Fibroblast of the aortic adventitia (primary cell): Measurements from ENCODE around the gene CLEC16A. TPM values are rescaled to one million over a fixed set of nuclear protein-coding genes. Genes with fewer than 3 reads are reported as not detected.

ENCODE experiments used
- DNase-seq: peaks from one replicate; pipeline ENCODE4 v3.0.0-alpha.2; 2010; ENCODE audit warnings: low read depth
- H3K4me3 ChIP-seq: 2 replicates; pipeline ENCODE4 v1.5.1; 2011; ENCODE audit warnings: low read depth, mild to moderate bottlenecking, control low read depth, low read length, moderate library complexity
- CTCF ChIP-seq: IDR thresholded peaks from 2 replicates; pipeline ENCODE4 v1.5.1; 2011; ENCODE audit warnings: mild to moderate bottlenecking, low read length, control low read depth, inconsistent platforms; ENCODE audit not compliant: insufficient read depth
- total RNA-seq: library from RNA; depleted of rRNA; stranded (reverse); fragments of >200 nt; gene quantifications from 2 replicates; pipeline ENCODE4 v1.2.3, GENCODE V29; 2012; ENCODE audit warnings: low replicate concordance

The CLEC16A gene
- total RNA-seq, 1 donor = 16.3 TPM

- DNase-seq = peak; percentile 36
Measured at GRCh38 chr16:11020792-11021551, 76.6 kb downstream of the CLEC16A start.

GRCh38 chr16:11022002-11022401 is 77.6 kb downstream of the CLEC16A start:
- no peak for TF ChIP-seq CTCF
- H3K4me3 ChIP-seq = no peak overlapping the region
- DNase-seq = no peak

More at GRCh38 chr16:11020792-11021551, 76.6 kb downstream of the CLEC16A start:
- no peak overlapping the region for H3K4me3 ChIP-seq
- TF ChIP-seq CTCF = no peak

- no peak overlapping the region for H3K4me3 ChIP-seq
- DNase-seq = no peak
- TF ChIP-seq CTCF = no peak
Measured at GRCh38 chr16:11023262-11024039, 79.1 kb downstream of the CLEC16A start.

GRCh38 chr16:11024333-11025053 is 80.1 kb downstream of the CLEC16A start:
- no peak overlapping the region for H3K4me3 ChIP-seq
- no peak for DNase-seq
- TF ChIP-seq CTCF = no peak

- no peak for TF ChIP-seq CTCF
- DNase-seq = no peak
- no peak overlapping the region for H3K4me3 ChIP-seq
Measured at GRCh38 chr16:11025120-11025531, 80.8 kb downstream of the CLEC16A start.

- DNase-seq = peak; percentile 27
- H3K4me3 ChIP-seq = no peak overlapping the region
- no peak for TF ChIP-seq CTCF
Measured at GRCh38 chr16:11029948-11030347, 85.6 kb downstream of the CLEC16A start.
